Panc1 (cell line): ENCODE data around the gene FBXW7.

Experiments used
- POLR2AphosphoS5 ChIP-seq: IDR thresholded peaks from 2 replicates; pipeline ENCODE4 v1.6.1; 2012; ENCODE audit warnings: mild to moderate bottlenecking, low read depth, low read length, moderate library complexity
- TF ChIP-seq, protein P1 (sequence below): fragments of 450-650 bp; IDR thresholded peaks from 2 replicates; pipeline ENCODE4 v1.5.1; 2017; ENCODE audit warnings: mild to moderate bottlenecking

DNA sequence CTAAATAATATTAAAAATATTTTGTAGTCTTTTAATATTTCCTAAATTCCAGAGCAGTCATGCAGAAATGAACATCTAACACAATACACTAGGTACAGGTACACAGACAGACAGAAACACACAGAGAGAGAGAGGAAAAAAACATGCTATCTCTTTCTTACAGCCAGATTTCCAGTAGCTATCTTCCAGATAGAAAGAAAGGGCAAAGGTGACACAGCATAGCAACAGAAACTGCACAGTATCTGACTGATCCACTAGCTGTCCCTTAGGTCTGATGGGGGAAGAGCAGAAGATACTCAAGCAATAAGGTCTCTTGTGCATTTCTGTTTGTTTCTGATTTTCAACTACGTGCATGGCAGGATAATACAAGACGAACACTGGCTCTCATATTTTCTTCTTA lies 7.8 kb downstream of the FBXW7 start:
- TF ChIP-seq POLR2AphosphoS5: no peak
- TF ChIP-seq, protein P1, sequence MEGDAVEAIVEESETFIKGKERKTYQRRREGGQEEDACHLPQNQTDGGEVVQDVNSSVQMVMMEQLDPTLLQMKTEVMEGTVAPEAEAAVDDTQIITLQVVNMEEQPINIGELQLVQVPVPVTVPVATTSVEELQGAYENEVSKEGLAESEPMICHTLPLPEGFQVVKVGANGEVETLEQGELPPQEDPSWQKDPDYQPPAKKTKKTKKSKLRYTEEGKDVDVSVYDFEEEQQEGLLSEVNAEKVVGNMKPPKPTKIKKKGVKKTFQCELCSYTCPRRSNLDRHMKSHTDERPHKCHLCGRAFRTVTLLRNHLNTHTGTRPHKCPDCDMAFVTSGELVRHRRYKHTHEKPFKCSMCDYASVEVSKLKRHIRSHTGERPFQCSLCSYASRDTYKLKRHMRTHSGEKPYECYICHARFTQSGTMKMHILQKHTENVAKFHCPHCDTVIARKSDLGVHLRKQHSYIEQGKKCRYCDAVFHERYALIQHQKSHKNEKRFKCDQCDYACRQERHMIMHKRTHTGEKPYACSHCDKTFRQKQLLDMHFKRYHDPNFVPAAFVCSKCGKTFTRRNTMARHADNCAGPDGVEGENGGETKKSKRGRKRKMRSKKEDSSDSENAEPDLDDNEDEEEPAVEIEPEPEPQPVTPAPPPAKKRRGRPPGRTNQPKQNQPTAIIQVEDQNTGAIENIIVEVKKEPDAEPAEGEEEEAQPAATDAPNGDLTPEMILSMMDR: no peak
